Lung (tissue), 12 donors: ENCODE data around the gene LTBP3. TPM values are rescaled to one million over a fixed set of nuclear protein-coding genes. Genes with fewer than 3 reads are reported as not detected.

ENCODE experiments used
- ATAC-seq: fragments of 200-7000 bp; cut with Tn5 transposase; one replicate; pipeline ENCODE4 v1.9.1; 2020; ENCODE audit warnings: moderate number of reproducible peaks; ENCODE audit not compliant: insufficient read depth, low FRiP score
- DNase-seq, 3 donors: peaks; one replicate each; pipeline ENCODE4 v3.0.0-alpha.2; 2013 to 2017
- H3K27ac ChIP-seq, 2 donors: one replicate each; pipeline ENCODE4 v1.5.1; 2013; ENCODE audit warnings: mild to moderate bottlenecking in 2 of 2, moderate library complexity in 2 of 2, control low read depth in 1 of 2, inconsistent platforms in 1 of 2, low read depth in 1 of 2, low read length in 1 of 2
- H3K27me3 ChIP-seq, 3 donors: one replicate each; pipeline ENCODE4 v1.5.1; 2013; ENCODE audit warnings: low read length in 2 of 3; ENCODE audit not compliant: control insufficient read depth in 3 of 3, insufficient read depth in 3 of 3
- H3K36me3 ChIP-seq, 4 donors: one replicate each; pipeline ENCODE4 v1.5.1; 2013; ENCODE audit warnings: low read length in 4 of 4, mild to moderate bottlenecking in 1 of 4, moderate library complexity in 1 of 4; ENCODE audit not compliant: control insufficient read depth in 4 of 4, insufficient read depth in 4 of 4
- H3K4me1 ChIP-seq, 5 donors: one replicate each; pipeline ENCODE4 v1.5.1; 2013; ENCODE audit warnings: low read length in 5 of 5, mild to moderate bottlenecking in 2 of 5, moderate library complexity in 1 of 5; ENCODE audit not compliant: control insufficient read depth in 5 of 5, insufficient read depth in 5 of 5
- H3K4me3 ChIP-seq: one replicate; pipeline ENCODE4 v1.5.1; 2013; ENCODE audit warnings: mild to moderate bottlenecking, control low read depth, moderate library complexity
- H3K9ac ChIP-seq, 2 donors: one replicate each; pipeline ENCODE4 v1.5.1; 2013; ENCODE audit warnings: low read length in 2 of 2, control low read depth in 1 of 2; ENCODE audit not compliant: insufficient read depth in 1 of 2
- H3K9me3 ChIP-seq, 4 donors: one replicate each; pipeline ENCODE4 v1.5.1; 2013; ENCODE audit warnings: low read length in 3 of 4, mild to moderate bottlenecking in 1 of 4, moderate library complexity in 1 of 4; ENCODE audit not compliant: control insufficient read depth in 4 of 4, insufficient read depth in 3 of 4
- WGBS, 2 donors: extraction: QIAGEN DNeasy Blood & Tissue Kit; methylation state at CpG; one replicate each; pipeline ENCODE4 v1.1.7; 2013; 5-methylcytosine and 5-hydroxymethylcytosine counted together
- polyA plus RNA-seq, 2 donors: library from polyadenylated mRNA; stranded (reverse); fragments of 200-250 nt; gene quantifications; one replicate each; pipeline ENCODE4 v1.2.1, GENCODE V29; 2013
- total RNA-seq, 2 donors: library from RNA; depleted of rRNA in 1 of 2; stranded (reverse); fragments of >200 nt in 1 of 2; gene quantifications; one replicate each; pipeline ENCODE4 v1.2.1, GENCODE V29; 2014 to 2021
- TF ChIP-seq, protein P1 (sequence below): IDR thresholded peaks from 2 replicates; pipeline ENCODE4 v1.5.1; 2012; ENCODE audit warnings: mild to moderate bottlenecking; ENCODE audit errors: control extremely low read depth, extremely low read depth
- donor health status: control.
- donor health status: control.
- donor health status: Bipolar disorder and iron deficiency.
- donor health status: healthy.
- donor health status: DM: yes; HTN: yes; CAD: no.

Gene LTBP3
- total and polyA plus RNA-seq, 4 donors = 39.1 to 111 (median 73.4) TPM

DNA sequence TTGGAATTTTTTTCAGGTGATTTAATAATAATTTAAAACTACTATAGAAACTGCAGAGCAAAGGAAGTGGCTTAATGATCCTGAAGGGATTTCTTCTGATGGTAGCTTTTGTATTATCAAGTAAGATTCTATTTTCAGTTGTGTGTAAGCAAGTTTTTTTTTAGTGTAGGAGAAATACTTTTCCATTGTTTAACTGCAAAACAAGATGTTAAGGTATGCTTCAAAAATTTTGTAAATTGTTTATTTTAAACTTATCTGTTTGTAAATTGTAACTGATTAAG, 55.9 kb downstream of the LTBP3 start:
- no peaks in the 10 kb centered on the region for H3K27me3 ChIP-seq
- H3K4me1 ChIP-seq = peaks cover 0 to 37% (median 17%) of the 10 kb centered on the region in 5 donors
- H3K9me3 ChIP-seq = peaks cover 0 to 3% (median 0%) of the 10 kb centered on the region in 4 donors
- peak in 1 of 3 donors; percentile 64 for DNase-seq
- H3K27ac ChIP-seq = peak overlapping the region in 1 of 2 donors; percentile 96
- TF ChIP-seq, protein P1, sequence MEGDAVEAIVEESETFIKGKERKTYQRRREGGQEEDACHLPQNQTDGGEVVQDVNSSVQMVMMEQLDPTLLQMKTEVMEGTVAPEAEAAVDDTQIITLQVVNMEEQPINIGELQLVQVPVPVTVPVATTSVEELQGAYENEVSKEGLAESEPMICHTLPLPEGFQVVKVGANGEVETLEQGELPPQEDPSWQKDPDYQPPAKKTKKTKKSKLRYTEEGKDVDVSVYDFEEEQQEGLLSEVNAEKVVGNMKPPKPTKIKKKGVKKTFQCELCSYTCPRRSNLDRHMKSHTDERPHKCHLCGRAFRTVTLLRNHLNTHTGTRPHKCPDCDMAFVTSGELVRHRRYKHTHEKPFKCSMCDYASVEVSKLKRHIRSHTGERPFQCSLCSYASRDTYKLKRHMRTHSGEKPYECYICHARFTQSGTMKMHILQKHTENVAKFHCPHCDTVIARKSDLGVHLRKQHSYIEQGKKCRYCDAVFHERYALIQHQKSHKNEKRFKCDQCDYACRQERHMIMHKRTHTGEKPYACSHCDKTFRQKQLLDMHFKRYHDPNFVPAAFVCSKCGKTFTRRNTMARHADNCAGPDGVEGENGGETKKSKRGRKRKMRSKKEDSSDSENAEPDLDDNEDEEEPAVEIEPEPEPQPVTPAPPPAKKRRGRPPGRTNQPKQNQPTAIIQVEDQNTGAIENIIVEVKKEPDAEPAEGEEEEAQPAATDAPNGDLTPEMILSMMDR = no peak
- ATAC-seq = no peak
- H3K36me3 ChIP-seq = peaks cover 12 to 78% (median 44%) of the 10 kb centered on the region in 4 donors
- H3K4me3 ChIP-seq = peak overlapping the region; percentile 88
- H3K9ac ChIP-seq = peak overlapping the region; percentile 100

DNA sequence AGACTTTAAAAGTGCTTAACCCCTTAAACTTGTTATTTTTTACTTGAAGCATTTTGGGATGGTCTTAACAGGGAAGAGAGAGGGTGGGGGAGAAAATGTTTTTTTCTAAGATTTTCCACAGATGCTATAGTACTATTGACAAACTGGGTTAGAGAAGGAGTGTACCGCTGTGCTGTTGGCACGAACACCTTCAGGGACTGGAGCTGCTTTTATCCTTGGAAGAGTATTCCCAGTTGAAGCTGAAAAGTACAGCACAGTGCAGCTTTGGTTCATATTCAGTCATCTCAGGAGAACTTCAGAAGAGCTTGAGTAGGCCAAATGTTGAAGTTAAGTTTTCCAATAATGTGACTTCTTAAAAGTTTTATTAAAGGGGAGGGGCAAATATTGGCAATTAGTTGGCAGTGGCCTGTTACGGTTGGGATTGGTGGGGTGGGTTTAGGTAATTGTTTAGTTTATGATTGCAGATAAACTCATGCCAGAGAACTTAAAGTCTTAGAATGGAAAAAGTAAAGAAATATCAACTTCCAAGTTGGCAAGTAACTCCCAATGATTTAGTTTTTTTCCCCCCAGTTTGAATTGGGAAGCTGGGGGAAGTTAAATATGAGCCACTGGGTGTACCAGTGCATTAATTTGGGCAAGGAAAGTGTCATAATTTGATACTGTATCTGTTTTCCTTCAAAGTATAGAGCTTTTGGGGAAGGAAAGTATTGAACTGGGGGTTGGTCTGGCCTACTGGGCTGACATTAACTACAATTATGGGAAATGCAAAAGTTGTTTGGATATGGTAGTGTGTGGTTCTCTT, 56.5 kb downstream of the LTBP3 start:
- ATAC-seq (no peak), DNase-seq (peak; percentile 42 to 79 (median 56))
- peaks cover 12 to 74% (median 44%) of the 10 kb centered on the region in 4 donors for H3K36me3 ChIP-seq
- H3K9ac ChIP-seq = peak overlapping the region; percentile 100
- no peaks in the 10 kb centered on the region for H3K27me3 ChIP-seq
- peaks cover 0 to 3% (median 0%) of the 10 kb centered on the region in 4 donors for H3K9me3 ChIP-seq
- H3K4me3 ChIP-seq = peak overlapping the region; percentile 88
- TF ChIP-seq, protein P1 = no peak
- peak overlapping the region; percentile 87 to 96 for H3K27ac ChIP-seq
- WGBS, 2 donors = 0 to 1% methylated on average over 3 of the region's 3 CpGs
- H3K4me1 ChIP-seq = peaks cover 0 to 37% (median 20%) of the 10 kb centered on the region in 5 donors

DNA sequence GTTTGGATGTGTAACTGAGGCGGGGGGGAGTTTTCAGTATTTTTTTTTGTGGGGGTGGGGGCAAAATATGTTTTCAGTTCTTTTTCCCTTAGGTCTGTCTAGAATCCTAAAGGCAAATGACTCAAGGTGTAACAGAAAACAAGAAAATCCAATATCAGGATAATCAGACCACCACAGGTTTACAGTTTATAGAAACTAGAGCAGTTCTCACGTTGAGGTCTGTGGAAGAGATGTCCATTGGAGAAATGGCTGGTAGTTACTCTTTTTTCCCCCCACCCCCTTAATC, 57.0 kb downstream of the LTBP3 start:
- peak overlapping the region; percentile 100 for H3K9ac ChIP-seq
- peak overlapping the region in 1 of 2 donors; percentile 96 for H3K27ac ChIP-seq
- H3K36me3 ChIP-seq = peaks cover 12 to 68% (median 42%) of the 10 kb centered on the region in 4 donors
- DNase-seq (no peak), ATAC-seq (no peak)
- no peaks in the 10 kb centered on the region for H3K27me3 ChIP-seq
- 0% methylated on average over 2 of the region's 2 CpGs for WGBS, 2 donors
- TF ChIP-seq, protein P1 = no peak
- peaks cover 0 to 3% (median 0%) of the 10 kb centered on the region in 4 donors for H3K9me3 ChIP-seq
- peak overlapping the region; percentile 88 for H3K4me3 ChIP-seq
- H3K4me1 ChIP-seq = peaks cover 0 to 39% (median 20%) of the 10 kb centered on the region in 5 donors
